Activated CD4-positive, alpha-beta T cell treated with anti-CD3 and anti-CD28 coated beads, Interleukin-2, amount 50 U/mL, for 1 hour (primary cell): ENCODE measurements around the gene RUFY2.
"Not testable (repeated sequence)": the region's sequence is repeated elsewhere in the genome, so short reads cannot be mapped to it uniquely, and the experiment has no call there.

Experiments
- DNase-seq: peaks from one replicate; pipeline ENCODE4 v3.0.0-alpha.2; 2020

Gene RUFY2, protein sequence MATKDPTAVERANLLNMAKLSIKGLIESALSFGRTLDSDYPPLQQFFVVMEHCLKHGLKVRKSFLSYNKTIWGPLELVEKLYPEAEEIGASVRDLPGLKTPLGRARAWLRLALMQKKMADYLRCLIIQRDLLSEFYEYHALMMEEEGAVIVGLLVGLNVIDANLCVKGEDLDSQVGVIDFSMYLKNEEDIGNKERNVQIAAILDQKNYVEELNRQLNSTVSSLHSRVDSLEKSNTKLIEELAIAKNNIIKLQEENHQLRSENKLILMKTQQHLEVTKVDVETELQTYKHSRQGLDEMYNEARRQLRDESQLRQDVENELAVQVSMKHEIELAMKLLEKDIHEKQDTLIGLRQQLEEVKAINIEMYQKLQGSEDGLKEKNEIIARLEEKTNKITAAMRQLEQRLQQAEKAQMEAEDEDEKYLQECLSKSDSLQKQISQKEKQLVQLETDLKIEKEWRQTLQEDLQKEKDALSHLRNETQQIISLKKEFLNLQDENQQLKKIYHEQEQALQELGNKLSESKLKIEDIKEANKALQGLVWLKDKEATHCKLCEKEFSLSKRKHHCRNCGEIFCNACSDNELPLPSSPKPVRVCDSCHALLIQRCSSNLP

DNA sequence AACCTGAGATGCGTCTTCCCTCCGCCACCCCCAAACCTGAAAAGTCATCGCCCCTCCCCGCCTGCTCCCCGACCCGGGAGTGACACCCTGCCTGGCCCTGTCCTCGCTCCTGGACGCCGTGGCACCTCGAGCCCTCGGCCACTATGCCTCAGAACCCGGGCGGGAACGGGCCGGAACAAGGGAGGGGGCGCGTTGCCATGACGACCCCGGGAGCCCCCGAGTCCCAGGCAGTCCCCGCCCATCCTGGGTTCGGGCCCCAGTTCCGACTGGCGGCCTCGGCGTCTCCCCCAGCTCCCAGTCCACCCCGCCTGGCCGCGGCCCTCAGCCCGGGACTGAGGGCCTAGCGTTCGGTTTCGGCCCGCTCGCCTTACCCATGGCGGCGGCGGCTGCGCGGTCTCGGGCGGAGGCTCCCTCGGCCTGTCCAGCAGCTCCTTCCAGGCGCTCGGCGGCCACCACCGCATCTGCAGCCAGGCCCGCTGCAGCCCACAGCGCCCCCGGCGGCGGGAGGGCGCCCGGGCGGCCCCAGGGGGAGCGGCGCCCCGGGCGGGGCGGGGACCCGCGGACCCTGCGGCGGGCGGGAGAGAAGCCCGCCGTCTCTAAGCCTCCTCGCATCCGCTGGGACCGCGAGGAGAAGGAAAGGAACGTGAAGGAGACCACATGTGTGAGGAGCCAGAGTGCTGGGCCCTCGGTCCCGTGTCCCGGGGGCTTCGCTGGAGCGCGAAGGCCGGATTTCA, at the start of gene RUFY2:
TSS of gene RUFY2 (minus strand) at position 463 of the 734 bp plus-strand sequence. CDS start at position 375, 88 bp downstream.
- peak; percentile 68 for DNase-seq

DNA sequence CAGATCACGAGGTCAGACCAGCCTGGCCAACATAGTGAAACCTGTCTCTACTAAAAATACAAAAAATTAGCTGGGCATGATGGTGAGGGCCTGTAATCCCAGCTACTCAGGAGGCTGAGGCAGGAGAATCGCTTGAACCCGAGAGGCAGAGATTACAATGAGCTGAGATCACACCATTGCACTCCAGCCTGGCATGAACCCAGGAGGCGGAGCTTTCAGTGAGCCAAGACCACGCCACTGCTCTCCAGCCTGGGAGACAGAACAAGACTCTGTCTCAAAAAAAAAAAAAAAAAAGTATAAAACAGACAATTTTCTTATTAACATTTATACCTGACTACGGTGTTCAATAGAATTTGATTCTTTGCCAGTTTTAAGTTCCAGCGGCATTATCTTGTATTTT, 42.6 kb upstream of the RUFY2 start:
- not testable (repeated sequence) for DNase-seq

DNA sequence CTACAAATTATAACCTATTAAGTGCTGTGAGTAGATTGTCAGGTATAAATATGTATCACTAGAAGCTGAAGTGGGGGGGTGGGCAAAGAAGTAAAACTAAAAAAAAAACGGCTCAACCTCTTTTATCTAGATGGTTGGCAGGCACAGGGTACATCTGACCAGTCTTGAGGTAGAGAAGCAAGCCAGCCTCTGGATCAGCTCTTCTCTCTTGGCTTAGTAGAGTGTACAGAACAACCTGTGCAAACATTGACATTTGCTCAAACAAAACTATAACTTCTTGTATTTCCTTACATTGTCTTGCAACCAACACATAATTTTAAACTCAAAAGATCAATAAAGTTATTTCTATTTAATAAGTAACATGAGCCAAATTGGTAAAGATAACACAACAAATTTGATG, 39.1 kb upstream of the RUFY2 start:
- no peak for DNase-seq

DNA sequence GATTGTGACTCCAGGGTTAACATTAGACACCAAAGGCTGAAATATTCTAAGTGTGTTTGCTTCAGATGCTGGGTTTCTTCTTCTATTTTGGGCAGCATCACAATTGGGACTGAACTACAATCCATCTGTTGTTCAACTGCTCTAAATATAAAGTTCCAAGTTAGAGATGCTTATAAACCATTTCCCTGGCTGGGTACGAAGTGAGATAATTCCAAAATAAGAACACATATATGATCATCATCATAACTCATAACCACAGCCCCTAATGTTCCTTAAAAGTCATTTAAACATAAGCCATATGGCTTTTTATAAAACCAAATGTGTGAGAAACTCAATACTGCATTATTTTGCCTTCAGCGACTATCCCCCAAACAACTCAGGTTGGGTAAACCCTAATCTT, 35.9 kb upstream of the RUFY2 start:
- DNase-seq: no peak

DNA sequence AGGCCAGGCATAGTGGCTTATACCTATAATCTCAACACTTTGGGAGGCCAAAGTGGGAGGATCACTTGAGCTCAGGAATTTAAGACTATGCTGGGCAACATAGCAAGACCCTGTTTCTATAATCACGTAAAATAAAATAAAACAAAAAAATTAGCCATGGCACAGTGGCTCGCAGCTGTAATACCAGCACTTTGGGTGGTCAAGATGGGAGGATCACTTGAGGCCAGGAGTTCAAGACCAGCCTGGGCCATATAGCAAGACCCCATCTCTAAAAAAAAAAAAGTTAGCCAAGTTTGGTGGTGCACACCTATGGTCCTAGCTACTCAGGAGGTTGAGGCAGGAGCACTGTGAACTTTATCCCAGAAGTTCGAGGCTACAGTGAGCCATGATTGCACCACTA, 33.8 kb upstream of the RUFY2 start:
- no peak for DNase-seq

DNA sequence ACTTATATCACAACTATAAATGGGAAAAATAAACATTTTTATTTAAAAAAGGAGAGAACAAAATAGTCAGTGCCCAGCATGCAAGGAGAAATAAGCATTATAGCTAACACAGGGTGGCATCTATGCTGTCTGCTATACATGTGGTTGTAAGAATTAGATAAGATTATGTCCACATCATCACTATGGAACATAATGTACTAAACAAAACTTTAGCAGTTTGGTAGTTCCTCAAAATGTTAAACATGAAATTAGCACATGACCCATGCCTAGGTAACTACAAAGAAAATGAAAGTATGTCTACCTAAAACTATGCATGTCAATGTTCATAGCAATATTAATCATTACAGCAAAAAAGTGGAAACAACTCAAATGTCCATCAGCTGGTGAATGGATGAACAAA, 28.7 kb upstream of the RUFY2 start:
- no peak for DNase-seq

DNA sequence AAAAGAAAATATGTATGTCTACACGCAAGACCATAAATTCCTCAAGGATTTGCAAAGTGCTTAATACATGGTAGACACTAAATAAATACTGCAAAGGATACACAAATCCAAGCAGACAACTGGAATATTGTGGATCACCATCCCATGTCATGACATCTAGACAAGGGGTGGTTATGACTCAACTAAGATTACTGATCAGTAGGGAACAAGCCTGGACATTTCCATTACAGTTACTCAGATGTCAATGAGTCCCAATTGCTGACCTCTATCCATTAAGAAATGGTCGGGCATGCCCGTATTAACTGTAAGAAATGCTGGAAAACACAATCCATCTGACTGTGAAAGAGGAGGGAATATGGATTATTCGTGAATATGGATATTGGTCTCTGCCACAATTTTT, 27.6 kb upstream of the RUFY2 start:
- DNase-seq: no peak

DNA sequence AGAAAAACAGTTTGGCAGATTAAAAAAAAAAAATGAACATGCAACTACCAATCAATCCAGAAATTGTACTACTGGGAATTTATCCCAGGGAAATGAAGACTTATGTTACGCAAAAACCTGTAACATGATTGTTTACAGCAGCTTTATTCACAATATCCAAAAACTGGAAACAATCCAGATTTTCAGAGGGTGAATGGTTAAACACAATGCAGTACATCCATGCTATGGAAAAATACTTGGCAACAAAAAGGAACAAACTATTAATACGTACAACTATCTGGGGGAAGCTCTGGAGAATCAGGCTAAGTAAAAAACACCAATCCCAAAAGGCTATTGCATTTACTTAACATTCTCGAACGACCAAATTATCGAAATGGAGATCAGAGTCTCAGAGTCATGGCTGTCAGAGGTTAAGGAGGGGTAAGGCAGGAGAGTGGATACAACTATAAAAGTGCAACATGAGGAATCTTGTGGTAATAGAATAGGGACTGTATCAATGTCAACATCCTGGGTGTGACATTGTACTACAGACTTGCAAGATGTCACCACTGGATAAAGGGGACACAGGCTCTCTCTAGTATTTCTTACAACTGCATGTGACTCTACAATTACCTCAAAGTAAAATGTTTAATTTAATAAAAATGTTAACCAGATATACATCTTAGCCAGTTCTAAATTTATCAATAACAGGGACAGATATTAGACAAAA, 21.5 kb upstream of the RUFY2 start:
- DNase-seq: no peak

DNA sequence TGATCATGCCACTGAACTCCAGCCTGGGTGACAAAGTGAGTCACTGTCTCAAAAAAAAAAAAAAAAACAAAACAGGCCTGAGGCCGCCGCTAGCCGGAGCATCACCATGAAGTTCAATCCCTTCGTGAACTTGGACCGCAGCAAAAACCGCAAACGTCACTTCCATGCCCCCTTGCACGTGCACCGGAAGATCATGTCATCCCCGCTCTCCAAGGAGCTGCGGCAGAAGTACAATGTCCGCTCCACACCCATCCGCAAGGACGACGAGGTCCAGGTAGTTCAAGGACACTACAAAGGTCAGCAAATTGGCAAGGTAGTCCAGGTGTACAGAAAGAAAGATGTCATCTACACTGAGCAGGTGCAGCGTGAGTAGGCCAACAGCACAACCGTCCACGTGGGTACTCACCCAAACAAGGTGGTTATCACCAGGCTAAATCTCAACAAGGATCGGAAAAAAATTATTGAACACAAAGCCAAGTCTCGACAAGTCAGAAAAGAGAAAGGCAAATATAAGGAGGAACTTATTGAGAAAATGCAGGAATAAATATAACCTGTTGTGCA, 17.5 kb upstream of the RUFY2 start:
- DNase-seq: no peak

DNA sequence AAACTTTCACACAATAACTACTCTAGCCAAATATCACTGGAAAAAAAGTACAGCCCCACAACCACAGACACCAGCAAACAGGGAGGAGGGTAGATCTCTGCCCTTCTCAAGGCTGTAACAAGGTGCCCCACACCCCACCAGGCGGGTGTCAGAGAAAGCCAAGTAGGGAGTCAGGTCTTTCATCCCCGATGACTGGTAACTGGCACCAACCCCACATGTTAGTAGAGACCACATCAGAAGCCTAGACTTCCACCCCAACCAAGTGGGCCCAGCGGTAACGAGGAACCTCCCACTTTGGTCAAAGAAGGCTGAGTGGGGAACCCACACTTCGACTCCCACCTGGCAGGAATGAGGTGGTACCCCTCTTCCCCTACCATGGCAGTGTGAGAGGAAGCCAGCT, 16.4 kb upstream of the RUFY2 start:
- peak; percentile 8 for DNase-seq

DNA sequence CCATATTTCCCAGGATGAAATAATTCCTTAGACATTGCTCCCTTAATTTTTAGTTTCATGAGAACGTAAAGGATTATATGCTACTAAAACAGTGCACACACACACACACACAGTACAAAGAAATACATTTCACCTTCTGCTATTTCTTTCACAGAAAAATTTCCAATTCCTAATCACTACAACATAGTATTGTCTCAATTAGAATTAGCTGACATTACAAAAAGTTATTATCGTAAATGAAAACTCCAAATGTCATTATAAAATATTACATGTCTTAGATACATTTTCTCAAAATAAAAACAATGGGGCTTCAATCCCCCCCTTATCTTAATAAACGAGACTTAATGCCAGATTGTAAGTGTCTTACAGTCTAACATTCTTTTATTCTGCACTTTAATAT, 12.3 kb upstream of the RUFY2 start:
- no peak for DNase-seq

DNA sequence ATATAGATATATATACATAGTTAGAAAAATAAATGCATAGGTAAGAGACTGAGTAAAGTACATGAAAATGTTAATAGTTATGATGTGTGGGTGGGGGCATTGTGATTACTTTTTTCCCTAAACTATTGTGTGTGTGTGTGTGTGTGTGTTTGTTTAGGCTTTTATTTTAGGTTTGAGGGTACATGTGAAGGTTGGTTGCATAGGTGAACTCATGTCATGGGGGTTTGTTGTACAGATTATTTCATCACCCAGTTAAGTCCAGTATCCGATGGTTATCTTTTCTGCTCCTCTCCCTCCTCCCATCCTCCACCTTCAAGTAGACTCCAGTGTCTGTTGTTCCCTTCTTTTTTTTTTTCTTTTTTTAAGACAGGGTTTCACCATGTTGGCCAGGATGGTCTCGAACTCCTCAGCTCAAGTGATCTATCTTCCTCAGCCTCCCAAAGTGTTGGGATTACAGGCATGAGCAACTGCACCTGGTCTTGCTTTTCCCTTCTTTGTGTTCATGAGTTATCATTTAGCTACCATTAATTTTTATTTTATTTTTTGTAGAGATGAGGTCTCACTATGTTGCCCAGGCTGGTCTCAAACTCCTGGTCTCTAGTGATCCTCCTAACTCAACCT, 1.9 kb upstream of the RUFY2 start:
- DNase-seq: no peak

DNA sequence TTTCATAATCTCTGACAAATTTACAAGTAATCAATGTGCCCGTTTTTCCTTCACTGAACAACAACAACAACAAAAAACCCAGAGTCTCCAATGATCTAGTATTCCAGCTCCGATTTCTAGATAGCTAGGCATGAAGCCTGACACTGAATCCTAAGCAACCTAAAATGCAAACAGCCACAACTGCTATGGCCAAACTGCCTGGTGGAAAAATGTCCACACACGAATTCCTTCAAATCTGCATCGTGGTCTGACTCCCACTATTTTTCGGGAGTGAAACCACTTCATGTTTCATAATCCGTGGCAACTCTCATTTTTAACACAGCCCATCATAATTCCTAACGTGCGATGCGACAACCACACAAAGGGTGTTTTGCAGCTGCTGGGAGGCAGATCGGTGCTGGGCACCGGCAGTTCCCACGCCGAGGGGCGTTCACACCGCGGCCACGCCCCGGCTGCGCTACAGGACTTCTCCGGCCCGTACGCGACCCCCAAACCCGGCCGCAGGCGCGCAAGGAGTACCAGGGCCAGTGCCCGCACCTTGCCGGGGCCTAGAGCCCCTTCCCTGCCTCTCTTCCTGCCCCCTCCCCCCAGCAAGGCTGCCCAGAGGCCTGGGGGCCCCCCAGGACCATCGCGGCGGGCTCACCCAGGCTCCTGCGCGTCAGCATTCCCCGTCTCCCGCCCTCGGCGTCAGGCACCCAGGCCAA, 814 bp downstream of the RUFY2 start:
- DNase-seq: peak; percentile 17

DNA sequence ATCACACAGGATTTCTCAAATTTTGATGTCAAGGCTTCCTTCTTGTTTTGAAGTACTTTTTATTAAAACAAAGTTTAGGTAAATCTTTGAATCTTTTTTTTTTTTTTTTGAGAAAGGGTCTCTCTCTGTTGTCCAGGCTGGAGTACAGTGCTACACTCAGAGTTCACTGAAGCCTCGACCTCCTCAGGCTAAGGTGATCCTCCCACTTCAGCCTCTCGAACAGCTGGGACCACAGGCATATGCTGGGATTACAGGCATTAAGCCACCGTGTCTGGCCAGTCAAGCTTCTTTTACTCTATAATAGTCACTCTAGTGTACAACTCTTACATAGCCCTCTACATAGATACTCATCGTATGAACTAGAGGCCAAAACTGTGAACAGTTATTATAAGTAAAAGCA, 3.4 kb downstream of the RUFY2 start:
- no peak for DNase-seq

DNA sequence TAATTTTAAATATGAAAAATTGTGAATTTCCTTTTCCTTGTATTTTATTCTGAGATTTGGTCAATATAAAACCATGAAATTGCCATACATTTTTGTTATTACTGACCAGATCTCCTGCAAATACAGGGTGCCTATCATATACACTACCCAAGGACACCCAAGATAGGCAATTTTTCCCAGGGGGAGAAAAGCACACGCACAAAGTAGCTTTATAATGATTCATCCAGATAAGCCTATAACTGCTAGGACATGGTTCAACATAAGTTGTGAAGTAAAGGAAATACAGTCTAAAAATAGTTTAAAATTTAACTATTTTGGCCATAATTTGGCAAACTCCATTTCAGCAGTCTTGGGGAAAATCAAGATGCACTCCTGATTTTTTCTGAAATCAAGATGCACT, 4.8 kb downstream of the RUFY2 start:
- DNase-seq: no peak

DNA sequence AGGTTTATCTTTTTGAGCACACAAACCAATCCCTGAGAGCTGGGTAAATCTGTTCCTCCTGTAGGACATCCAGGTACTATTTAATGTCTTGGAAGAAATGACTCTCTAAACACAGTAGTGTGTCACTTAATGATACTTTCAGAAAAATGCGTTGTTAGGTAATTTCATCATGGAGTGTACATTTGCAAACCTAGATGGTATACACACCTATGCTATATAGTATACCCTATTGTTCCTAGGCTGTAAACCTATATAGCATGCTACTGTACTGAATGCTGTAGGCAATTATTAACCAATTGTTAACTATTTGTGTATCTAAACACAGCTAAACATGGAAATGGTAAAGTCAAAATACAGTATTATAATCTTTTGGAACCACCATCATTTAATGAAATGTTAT, 10.1 kb downstream of the RUFY2 start:
- no peak for DNase-seq

DNA sequence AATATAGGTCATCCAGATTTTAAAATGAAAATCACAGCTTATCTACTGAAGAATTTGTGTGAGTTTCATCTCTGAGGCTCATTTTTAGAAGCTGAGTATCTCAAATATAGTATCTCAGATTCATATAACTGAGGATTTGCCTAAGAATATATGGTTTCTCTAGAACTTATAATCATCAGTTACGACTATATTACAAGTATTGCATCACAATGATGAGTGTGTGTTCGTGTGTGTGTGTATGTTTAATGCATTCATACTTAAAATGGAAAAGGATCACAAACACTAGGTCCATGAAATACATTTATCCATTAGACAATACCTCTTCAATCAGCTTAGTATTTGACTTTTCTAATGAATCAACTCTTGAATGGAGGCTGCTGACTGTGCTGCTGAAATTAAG, 21.3 kb downstream of the RUFY2 start:
- DNase-seq: no peak

DNA sequence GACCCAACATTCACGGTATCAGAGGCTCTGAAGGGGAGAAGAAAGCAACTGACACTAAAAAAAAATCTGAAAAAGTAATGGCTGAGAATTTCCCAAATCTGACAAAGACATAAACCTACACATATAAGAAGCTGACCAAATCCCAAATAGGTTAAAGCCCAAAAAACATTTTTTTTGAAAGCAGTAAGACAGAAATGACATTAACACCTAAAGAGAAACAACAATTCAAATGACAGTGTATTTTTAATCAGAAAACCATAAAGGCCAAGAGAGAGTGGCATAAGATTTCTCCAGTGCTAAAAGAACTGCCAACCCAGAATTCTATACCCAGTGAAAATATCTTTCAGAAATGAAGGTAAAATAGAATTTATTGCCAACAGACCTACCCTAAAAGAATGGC, 35.5 kb downstream of the RUFY2 start:
- DNase-seq: no peak

DNA sequence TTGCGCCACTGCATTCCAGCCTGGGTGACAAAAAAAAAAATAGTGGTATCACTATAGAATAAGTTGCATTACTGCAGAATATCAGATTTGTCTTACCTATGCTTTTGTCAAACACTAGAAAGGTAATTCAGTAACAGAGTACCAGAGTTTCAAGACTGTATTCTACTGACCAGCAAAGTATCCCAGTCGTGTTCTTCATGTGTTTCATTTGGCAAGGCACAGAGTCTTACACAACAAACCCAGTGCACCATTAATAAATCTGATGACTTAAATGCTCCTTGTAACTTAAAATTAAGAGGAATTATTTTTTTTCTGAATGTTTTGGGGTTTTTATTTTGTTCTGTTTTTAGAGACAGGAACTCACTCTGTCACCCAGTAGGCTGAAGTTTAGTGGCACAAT, 40.0 kb downstream of the RUFY2 start:
- DNase-seq: no peak

DNA sequence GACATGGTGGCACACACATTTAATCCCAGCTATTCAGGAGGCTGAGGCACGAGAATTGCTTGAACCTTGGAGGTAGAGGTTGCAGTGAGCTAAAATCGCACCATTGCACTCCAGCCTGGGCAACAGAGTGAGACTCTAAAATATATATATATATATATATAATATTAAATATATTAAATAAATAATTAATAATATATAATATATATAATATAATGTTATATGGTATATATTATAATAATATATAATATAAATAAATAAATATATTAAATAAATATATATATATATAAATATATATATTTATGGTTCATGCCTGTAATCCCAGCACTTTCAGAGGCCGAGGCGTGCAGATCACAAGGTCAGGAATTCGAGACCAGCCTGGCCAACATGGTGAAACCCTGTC, 40.5 kb downstream of the RUFY2 start:
- DNase-seq: no peak

DNA sequence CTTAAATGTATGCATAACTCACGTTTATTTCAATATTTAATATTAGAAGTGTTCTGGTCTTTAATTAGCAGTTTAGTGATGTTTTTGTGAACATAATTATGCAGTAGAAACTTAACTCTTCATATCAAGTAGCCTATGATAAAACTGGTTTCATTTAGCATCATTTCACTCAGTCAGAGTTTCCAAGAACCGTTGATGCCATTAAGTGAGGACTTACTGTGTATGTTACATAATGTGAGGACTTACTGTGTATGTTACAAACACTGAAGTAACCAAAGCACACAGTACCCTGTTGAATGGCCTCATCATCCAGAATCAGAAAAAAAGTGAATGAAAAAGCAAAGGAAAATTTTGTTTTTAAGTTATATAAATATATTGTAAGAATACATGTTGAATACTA, 41.5 kb downstream of the RUFY2 start:
- DNase-seq: no peak
